GM19351 (cell line): Measurements from ENCODE around the gene EPHB6.

Source experiments
- ATAC-seq: cut with Tn5 transposase; IDR thresholded peaks from one replicate; pipeline ENCODE4 v1.9.1; 2021; ENCODE audit warnings: mild to moderate bottlenecking, moderate library complexity; ENCODE audit not compliant: unreplicated experiment

EPHB6 gene

GRCh38 chr7:142894112-142894984 is 39.5 kb downstream of the EPHB6 start:
- no peak for ATAC-seq

DNA sequence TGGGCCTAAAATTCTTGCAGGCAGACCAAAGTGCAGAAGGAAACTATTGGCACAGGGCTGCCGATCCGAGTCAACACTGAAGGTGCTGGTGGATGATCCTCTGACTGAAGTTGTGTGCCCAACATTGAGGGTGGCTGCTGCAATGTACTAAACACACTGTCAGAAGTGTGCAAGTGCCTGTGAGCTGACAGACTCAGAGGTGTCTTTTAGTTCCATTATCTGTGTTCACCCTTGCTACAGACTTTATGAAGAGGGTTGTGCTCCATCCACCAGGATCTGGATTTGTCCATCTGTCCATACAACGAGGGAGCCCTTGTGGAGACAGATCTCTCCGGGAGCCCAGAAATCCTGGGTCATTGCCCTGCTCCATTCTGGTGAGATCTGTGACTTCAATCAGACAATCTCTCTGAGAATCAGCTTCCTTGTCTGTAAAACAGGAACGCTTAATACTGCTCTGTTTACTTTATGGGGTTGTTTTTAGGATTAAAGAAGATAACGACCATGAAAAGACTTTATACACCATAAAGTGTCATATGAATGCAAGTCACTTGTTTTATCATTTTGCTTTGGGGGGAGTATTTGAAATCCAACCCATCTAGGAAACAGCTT is 40.2 kb downstream of the EPHB6 start:
- ATAC-seq, result no peak

GRCh38 chr7:142896151-142896550 is 41.3 kb downstream of the EPHB6 start:
- ATAC-seq, result no peak

DNA sequence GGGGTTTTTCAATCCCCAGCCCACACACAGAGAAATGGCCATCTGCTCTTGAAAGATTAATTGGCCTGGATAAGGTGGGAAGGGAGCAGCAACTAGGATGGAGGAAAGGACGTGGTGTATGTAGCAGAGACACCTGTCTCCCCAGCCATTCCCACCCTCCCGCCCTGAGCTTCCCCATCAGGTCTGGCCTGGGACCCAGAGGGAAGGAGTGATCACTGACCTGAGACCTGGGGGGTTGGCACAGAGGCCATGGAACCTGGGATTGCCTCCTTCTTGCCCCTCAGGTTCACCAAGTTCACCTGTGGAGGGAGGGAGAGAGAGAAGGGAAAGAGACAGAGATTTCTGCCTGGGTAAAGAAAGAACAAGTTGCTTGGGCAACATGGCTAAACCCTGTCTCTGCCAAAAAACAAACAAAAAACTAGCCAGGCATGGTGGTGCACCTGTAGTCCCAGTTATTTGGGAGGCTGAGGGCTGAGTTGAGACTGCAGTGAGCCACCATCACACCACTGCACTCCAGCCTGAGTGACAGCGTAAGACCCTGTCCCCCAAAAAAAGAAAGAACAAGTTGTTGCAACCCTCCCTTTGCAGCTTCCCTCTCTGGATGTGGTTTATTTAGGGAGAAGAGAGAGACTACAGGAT is 42.0 kb downstream of the EPHB6 start:
- ATAC-seq, result no peak

DNA sequence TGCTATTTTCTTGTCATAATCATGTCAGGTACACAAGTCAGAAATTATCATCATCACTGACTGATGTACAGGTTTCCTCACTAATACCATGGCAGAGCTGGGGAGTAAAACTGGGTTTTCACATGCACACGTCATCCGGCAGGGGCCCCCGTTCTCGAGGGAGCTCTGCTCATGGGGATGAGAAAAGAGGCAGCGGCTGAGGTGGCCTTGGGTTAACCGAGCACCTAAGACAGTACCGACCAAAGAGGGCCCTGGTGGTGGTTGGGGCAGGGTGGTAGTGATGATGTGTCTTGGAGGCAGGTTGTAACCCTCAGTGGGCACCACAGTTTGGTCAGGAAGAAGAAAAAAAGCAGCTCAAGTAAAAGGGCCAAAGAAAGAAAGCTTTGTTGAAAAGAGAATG is 42.8 kb downstream of the EPHB6 start:
- ATAC-seq, result no peak

DNA sequence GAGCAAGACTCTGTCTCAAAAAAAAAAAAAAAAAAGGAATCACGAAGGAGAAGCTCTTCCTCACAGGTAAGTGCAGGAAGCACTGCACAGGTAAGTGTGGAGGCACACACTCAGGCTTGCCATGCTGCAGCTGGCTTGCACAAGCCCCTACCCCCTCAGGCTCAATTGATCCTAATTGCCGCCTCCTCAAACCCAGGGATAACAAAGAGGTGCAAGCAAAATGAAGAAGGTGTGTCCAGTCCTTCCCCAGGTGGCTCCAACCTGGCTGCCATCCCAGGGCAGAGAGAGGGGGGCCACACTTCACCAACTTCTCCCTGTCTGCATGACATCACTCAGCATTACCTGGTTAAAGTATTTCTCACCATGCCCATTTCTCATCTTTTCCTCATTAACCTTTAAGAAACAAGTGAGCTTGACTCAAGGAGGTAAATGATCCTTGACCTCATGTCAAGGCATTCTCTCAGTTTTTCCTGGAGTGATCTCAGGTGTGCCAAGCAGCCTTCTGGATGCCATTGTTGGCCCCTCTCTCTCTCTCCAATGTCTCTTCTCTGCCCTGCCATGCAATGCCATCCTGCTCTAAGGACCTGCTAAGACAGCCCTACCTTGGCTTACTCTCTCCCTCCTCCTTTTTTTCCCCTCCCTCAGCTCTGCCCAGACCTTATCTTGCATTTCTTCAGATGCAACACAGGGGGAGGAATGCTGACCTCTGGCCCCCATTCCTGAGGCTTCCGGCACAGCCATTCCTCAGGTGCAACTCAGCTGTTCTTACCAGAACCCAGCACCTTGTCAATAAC is 43.7 kb downstream of the EPHB6 start:
- no peak for ATAC-seq

- no peak for ATAC-seq
These were observed 44.8 kb downstream of the EPHB6 start for GRCh38 chr7:142899661-142900060.

- no peak for ATAC-seq
These were observed 46.8 kb downstream of the EPHB6 start for GRCh38 chr7:142901426-142902259.

DNA sequence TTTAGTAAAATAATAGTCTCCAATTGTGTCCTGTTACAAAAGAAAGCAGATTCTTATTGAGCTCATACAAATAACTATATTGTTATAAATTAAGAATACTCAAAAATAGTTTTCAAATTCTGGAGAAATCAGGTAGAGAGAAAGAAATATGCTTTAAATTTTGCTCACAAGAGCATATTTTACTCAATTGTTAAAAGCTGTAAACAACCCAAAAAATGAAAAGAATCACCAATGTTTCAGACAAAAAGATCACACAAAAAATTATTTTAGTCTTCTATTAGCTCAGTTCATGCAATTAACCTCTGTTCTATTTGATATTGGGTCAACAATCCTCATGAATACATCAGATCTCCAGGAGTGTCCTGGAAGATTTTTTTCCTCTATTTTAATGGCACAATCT is 49.3 kb downstream of the EPHB6 start:
- no peak for ATAC-seq

- no peak for ATAC-seq
These were observed 50.9 kb downstream of the EPHB6 start for GRCh38 chr7:142905759-142906158.

- no peak for ATAC-seq
These were observed 51.8 kb downstream of the EPHB6 start for GRCh38 chr7:142906643-142907042.

GRCh38 chr7:142908290-142908689 is 53.4 kb downstream of the EPHB6 start:
- ATAC-seq, result no peak

DNA sequence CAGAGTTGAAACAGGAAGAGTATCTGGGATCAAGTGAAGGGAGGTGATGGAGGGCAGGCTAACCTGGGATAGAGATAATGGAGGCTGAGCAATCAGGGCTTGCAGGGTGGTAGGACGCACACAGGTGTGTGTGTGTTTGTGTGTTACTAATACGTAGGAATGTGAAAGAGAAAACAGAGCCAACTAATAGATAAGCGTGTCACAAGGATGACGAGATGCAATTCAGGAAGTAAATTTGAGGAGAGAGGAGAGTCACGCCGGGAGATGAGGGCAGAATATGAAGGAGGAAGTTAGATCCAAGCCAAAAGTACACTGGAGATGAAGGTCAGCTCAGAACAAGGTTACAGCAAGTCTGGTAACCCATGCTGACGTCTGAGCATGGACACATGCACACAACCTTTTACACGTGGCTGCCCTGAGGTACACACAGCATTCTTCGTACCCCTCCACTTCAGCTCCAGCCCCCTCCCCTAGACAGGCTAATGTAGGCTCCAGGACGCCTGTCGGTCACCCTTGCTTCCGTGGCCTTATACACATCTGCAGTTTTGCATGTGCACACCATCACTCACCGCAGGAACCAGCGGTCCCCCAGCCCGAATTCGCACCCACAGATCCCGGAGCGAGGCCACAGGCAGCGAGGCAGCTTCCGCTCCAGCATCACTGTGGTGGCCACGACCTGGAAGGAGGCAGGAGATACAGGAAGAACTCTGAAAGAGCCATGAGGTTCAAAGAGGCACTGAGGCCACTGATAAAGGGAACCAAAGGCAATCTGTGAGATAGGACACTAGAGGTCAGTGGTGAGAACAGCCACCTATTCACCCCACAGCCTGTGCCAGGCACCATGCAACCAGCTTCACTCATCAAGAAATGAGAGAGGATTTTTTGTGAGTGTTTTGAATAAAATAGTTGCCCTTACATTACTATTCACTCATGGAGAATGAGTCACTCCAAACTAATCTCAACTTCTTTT is 54.3 kb downstream of the EPHB6 start:
- peak; percentile 59 for ATAC-seq

DNA sequence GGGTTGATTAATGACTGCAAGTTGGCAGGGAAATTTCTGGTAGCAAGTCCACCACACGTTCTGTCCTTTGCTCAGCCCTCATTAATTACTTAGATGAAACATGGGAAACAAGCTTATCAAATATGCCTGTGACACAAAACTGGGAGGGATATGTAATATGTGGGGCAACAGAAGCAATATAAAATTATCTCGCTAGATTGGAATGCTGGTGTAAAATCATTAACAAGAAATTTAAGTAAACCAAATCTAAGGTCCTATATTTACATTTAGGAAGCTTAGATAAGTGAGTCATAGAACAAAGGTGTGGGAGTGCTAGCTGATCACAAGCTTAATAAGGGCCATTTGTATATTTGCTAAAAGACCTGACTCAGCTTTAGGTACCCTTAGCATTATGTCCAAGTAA is 55.2 kb downstream of the EPHB6 start:
- no peak for ATAC-seq

DNA sequence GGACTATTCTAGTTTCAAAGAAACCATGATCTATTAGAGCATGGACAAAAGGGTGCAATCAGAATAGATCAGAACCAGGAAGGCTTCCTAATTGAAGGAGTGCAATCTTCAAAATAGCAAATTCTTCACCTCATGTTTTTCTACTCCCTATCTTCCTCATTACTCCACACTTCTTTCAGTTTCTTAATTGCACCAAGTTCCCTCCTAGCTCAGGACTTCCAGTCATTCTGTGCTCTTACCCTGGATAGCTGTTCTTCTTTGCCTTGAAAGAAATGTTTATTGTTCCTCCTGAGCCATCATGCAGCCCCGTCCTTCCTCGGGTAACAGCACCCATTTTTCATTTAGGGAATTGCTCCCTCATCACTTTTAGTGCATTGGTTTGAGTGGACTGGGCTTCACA is 55.6 kb downstream of the EPHB6 start:
- ATAC-seq, result no peak

DNA sequence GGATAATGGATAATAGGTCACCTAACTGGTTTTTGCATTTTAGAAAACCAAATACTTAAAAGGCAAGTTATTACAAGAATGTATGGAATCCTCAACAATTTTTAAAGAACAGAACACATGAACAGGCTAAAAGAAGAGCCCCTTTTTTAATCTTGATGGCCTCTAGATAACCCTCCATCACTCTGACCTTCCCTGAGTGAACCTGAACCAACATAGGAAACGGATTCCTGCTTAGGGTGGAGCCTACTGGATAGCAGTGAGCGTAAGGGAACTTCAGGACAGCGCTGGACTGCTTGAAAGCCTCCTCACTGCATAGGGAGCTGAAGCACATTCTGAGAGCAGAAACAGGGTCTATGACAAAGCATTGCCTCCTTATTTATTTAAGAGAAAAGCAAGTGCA is 58.2 kb downstream of the EPHB6 start:
- ATAC-seq, result no peak

- ATAC-seq, result no peak
These were observed 58.7 kb downstream of the EPHB6 start for GRCh38 chr7:142913566-142913965.

DNA sequence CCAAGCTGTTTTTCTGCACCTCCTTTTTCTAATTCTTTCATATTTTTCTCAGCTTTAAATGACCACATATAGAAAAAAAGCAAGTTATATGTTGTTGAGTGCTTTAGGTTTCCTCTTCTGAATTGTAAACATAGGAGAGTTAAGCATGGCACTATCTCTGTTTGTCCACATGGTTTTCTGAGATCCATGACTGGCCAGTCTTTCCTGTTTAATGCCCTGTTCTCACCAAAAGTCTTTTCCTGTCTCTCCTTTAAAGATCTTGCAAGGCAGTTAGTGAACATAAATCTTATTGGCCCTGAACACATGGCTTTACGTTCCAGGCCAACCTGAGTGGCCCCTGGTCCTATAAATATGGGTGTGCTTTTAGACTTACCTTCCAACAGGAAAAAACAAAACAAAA is 59.2 kb downstream of the EPHB6 start:
- ATAC-seq, result no peak

DNA sequence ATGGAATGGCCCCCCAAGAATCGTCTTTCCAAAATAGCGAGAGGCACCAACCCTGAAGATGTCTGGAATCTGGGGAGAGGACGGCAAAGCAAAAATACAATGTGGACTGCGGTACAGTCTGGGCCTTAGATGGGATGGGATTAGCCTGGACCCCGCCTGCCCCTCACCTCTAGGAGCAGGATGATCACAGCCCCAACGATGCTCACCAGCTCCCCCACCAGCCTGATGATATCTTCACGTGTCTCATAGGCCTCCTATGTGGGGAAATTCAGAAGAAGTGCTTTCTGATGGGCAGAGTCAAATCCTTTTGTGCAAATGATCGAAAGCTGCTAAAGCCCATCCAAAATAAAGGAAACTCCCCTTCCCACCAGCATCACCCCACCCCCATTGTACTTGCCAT is 60.4 kb downstream of the EPHB6 start:
- no peak for ATAC-seq
